Left renal pelvis (tissue), 4 donors: ENCODE measurements around the gene TBC1D16. TPM values are rescaled to one million over a fixed set of nuclear protein-coding genes. Genes with fewer than 3 reads are reported as not detected.
"Not testable (repeated sequence)": the region's sequence is repeated elsewhere in the genome, so short reads cannot be mapped to it uniquely, and the experiment has no call there.

ENCODE experiments used
- DNase-seq, 4 donors: peaks; one replicate each; pipeline ENCODE4 v3.0.0-alpha.2; 2013; ENCODE audit warnings: low read depth in 4 of 4, low spot score in 3 of 4
- polyA plus RNA-seq, 4 donors: library from polyadenylated mRNA; unstranded; fragments of 120-200 nt; gene quantifications; one replicate each; pipeline ENCODE4 v1.2.1, GENCODE V29; 2013; ENCODE audit not compliant: insufficient read length in 4 of 4

The TBC1D16 gene
- polyA plus RNA-seq, 4 donors: 27.8 to 31.5 (median 30.4) TPM

DNA sequence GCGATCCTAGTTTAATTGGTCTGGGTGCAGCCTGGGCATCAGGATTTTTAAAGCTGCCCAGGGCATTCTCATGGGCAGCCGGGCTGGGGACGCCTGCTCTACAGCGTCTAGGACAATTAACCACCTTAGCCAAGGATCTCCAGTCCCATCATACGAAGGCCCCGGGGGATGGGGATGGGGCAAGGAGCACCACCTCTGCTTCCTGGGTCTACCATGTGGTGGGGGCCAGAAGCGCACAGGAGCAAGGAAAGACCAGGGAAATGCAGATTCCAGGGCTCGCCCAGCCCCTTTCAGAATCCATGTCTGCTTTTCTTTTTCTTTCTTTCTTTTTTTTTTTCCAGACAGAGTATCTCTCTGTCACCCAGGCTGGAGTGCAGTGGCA, 29.3 kb downstream of the TBC1D16 start:
- no peak for DNase-seq

DNA sequence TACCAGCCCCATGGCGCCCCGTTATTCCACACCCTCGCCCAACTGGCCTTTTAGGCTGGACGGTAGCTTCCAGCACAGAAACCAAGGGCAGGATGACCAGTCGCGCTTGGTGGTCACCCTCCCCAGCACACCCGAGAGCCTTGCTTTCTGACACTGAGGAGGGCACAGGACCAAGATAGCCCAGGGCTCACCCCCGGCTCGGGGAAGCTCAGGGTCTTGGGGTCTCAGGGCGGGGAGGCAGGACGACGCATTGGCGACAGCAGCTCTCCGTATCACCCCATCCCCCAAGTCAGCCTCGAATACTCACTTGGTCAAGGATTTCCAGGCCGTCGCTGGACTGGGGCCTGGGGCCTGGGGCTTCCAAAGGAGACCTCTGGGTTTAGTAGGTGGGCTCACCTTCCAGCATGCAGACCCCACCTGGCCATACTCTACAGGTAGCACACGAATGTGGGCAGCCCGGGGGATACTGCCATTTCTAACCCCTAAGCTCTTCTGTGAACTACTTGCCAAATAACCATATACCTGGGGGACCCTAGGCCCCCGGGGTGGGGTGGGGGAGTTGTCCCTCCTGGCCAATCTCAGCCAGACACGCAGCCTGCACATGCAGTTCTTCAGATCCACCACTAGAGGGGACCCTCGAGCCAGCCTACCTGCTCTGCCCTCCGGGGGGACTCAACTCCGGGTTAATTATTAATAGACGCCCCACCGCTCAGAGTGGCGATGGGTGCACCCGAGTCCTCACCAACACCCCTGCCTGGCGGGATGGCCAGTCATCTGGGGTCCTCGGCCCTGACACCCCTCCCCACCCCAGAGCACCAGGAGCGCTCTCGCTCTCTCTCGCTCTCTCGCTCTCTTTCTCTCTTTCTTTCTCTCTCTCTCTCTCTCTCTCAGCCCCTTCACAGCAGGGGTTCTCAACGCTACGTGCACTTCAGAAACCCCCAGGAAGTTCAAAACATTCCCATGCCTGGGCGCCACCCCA, 30.0 kb downstream of the TBC1D16 start:
- no peak for DNase-seq

DNA sequence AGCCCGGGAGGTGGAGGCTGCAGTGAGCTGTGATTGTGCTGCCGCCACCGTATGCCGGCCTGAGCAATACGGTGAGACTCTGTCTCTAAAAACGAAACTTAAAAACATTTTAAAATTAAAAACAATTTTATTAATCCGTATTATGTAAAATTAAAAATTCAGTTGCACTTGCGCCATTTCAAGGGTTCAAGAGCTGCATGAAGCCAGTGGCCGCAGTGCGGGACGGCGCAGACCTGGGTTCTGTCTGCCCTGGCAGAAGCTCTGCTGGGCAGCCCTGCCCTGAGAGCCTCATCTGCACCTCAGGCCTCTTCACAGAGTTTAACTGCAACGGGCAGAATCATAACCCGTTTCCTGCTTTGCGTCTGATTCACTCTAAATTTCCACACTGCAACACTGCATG, 31.7 kb downstream of the TBC1D16 start:
- no peak for DNase-seq

DNA sequence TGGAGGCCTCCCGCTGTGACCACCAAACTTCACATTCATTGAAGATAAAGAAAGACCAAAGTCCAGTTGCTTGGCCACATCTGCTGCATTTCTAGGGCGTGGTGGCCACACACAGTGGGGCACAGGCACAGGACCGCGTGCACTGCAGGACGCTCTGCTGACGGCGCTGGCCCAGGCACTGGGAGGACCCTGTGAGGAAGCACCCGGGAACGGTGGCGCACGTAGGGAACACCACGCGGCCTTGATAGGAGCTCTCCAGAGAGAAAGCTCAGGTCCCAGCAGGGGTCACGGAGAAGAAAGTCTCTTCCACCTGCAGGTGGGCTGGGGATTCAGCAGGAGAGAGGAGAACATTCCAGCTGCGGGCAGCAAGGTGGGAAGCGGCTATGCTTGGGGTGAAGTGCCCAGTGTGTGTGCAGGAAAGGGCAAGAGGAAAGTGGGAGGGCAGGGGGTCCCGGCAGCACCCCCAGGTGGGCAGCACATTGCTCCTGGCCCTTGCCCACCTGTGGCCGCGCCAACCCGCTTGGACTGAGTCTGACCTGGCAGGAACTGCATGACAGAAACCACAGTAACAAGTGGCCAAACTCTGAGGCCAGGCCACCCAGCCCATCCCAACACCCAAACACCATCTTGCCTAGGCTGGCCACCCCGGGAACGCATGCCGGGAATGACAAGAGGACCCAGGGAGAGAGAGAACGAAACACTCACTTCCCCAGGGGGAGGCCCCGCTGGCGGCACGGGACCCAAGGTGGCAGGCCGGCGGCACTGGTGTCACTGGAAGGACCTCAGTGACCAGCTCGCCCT, 32.8 kb downstream of the TBC1D16 start:
- no peak for DNase-seq

DNA sequence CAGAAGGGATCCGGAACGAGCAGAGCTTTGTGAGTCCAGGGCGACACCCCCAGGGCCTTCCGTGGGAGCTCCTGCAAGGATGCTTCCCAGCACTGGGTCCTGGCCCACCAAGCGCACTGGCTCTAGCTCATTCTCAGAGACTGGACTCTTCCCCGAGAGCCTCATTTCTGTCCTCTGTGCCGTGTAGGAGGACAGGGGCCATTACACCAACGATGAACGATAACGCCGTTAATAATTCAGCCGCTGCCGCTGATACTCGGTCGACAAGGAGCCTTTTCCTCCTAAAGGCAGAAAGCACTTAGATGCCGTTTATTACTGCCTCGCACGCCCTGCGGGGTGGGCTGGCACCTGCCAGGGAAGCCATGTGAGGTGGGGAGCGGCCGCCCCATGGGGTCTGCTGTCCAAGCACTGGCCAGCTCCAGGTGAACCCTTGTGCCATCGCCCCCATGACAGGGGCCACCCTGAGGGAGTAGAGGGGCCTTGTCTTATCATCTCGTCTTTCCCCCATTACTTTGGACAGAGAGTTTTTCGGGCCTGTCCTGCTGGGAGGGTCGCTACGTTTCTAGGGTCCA, 33.5 kb downstream of the TBC1D16 start:
- DNase-seq: no peak

DNA sequence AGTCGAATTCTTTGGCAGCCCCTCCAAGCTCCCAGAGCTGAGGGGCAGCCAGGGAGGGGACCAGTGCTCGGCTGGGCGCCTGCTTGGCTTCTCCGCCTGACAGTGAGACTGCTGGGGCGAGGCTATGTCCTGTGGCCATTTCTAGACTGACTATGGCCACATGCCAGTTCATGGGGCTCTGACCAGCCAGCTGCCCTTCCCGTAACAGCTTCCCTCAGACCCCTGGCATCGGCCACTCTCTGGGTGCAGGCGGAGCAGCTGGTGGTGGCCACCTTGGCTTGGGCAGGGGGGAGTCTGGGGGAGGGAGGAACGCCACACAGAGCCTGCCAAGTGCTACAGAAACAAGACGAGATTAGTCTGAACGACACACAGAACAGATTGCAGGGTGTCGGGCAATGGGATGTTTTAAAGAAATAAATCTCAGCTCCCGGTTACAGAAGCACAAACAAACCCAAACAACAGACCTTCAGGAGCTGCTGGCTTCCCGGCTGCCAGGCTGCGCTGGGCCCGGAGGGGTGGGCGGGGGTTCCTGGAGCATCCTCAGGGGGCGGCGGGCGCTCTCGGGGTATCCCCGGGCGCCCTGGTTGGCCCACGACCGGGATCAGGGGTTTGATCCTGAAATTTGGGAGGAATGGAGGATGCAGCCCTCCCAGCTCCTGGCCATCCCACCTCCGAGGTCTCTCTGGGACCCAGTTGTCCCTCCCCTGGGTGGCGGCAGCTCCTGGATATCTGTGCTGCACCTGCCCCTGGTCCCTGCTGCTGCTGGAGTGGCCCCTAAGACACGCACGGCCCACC, 34.5 kb downstream of the TBC1D16 start:
- no peak for DNase-seq

DNA sequence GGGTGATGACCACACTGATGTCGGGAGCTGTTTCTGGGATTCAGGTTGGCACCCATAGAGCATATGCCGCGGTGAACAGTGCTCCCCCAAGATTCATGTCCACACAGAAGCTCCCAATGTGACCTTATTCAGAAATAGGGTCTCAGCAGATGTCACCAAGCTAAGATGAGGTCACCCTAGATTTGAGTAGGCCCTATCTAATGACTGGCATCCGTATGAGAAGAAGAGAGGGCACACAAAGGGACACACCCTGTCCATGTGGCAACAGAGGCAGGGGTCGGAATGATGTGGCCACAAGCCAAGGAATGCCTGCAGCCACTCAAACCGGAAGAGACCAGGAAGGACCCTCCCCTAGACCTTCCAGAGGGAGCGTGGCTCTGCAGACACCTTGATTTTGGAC, 35.5 kb downstream of the TBC1D16 start:
- DNase-seq: no peak

DNA sequence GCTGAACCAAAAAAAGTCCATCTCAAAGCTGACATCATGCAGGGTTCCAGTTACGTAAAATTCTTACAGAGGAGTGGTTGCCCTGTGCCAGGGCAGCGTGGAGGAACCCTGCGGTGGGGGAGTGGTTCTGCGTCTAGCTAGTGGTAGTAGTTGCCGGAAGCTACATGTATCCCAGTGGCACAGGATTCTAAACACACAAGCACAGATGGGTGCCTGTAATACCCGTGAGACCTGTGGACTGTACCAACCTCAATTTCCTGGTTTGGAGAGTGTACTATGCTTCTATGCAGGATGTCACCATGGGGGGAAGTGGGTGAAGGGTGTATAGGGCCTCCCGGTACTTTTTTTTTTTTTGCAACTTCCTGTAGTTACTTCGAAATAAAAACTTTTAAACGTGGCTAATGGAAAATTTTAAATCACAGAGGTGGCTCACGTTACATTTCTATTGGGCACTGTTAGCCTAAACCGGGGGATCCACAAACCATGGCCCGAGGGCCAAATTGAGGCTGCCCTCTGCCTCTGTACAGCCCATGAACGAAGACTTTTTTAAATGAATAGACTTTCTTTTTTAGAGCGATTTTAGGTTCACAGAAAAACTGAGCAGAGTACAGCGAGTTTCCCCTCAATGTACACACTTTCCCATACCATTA, 38.5 kb downstream of the TBC1D16 start:
- no peak for DNase-seq

DNA sequence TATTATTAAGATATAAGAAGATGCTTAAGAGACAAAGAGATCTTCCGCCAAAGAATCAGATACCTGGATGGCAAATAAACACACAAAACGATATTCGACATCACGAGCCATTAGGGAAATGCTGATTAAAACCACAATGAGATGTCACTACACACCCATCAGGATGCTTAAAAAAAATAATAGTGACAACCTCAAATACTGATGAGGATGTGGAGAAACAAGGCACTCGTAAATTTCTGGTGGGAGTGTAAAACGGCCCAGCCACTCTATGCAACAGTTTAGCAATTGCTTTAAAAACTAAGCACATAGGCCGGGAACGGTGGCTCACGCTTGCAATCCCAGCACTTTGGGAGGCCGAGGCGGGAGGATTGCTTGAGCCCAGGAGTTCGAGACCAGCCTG, 39.4 kb downstream of the TBC1D16 start:
- no peak for DNase-seq

DNA sequence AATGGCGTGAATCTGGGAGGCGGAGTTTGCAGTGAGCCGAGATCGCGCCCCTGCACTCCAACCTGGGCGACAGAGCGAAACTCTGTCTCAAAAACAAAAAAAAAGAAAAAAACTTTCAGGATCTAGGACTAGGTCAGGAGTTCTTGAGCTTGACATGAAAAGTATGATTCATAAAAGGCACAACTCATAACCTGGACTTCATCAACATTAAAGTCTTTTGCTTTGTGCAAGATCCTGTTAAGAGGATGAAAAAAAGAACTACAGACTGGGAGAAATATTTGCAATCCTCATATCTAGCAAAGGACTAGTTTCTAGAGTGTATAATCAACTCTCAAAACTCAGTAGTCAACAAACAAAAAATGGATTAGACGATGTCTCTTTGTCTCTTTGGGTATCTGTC, 40.0 kb downstream of the TBC1D16 start:
- DNase-seq: no peak

DNA sequence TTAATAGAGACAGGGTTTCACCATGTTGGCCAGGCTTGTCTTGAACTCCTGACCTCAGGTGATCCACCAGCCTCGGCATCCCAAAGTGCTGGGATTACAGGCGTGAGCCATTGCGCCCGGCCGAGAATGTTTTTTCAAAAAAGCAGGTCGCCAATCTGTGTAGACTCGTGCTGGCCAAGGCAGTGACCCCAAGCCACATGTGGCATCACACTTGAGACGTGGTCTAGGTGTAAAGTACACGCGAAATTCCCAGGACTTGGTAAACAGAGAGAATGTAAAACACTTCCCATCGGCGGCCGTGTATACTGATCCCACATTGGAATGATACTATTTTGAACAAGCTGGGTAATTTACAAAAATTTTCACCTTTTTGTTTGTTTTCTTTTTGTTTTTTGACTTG, 41.1 kb downstream of the TBC1D16 start:
- DNase-seq: no peak

DNA sequence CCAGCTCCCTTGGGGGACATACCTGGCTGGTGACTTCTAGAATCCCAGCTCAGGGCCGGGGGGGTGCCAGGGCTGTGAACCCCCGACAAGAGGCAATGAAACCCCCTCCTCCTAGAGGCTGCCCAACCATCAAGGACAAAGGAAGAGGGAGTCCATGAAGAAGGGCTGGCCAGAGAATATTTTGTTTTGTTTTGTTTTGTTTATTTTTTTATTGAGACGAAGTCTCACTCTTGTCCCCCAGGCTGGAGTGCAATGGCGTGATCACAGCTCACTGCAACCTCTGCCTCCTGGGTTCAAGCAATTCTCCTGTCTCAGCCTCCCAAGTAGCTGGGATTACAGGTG, 41.5 kb downstream of the TBC1D16 start:
- DNase-seq: not testable (repeated sequence)

DNA sequence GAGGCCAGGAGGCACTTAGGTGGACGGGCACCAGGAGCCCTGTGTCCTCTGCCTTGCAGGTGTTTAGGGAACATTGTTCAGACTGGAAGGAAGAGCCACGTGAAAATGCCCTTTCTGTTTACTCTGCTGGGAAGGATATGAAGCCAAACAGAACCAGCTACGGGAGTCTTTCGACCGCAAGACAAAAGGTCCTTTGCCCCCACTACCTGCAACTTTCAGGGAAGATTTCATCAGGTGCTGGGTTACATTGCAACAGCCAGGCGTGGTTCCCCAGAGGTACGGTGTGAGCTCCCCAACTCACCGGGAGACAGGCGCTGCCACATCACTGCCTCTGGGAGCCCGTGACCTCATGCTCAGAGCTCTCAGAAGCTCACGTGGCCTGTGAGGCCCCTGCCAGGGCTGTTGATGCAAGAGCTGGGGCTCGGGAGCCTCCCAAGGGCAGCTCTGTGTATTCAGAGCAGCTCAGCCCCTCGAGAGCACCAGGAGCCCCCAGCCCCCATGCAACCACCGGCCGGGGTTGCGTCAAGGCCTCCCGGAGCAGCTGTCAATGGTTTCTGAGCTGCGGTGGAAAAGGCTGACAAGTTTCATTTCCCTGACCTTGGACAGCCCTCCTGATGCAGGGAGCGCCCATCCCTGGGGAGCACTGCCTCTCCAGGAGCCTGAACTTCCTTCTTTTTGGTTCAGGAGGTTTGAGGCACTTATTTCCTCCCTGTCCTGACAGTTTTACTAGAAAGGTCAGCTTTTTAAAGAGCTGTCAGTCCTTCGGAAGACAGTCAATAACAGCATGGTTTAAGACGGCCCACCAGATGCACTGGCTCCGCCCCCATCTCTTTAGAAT, 42.1 kb downstream of the TBC1D16 start:
- DNase-seq: no peak

DNA sequence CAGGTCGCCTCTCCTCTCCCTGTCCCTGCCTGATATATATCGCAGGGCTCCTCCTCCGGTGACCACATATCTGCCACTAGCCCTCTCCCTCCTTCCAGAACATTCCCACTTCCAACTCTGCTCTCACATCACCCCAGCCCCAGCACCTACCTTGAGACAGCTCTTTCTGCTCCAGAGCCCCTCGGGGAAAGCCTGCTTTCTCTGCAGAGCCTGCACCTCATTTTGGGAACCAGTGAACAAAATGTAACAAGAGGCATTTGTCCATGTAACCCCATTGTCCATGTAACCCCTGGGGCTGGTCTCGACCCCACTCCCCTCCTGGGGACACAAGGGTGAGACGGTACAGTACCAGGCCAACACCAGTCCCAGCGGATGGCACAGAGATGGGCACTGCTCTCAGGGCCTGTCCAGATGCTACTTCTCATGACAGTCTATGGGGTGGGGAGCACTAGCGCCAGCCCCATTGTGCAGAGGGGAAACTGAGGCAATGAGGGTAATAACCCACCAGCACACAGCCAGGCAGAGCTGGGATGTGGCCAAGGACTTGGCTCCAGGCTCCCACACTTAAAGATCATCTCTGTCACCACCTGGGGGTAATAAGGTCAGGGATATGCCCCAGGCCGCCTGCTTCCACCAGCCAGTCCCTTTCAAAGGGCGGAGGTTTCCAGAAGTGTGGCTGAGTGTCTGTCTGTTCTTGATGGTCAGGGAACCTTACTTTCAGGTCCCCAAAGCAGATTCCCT, 42.9 kb downstream of the TBC1D16 start:
- no peak for DNase-seq

DNA sequence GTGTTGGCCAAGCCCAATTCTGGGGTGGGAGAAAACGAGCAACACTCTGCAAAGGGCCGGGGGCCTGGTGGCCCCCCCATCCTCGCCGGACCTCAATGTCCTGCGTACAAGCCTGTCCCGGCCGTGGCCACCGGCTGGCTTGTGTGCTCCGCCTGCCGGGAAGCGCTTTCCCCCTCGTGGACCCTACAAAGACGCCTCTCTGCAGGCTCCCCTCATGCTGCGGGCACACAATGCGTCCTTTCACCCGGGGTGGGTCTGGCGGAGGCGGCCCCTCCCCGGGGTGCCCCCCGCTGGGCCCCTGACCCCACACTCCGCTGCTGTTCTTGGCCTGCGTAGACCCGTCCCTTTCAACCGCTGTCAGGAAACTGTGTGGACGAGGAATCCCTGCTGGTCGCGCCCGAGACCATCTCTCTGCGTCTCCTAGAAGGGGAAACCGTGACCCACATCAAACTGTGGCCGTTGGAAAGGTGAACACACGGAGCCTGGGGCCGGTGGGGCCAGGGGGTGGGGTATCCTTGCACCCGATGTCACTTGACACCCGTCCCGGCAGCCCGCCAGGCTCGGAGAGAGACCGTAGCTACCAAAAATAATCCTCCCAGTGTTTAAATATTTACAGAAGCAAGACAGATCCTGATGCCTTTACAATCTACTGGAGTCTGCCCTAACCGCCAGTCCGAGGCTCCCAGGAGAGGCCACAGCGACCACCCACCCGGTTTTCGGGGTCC, 43.6 kb downstream of the TBC1D16 start:
- DNase-seq: no peak

DNA sequence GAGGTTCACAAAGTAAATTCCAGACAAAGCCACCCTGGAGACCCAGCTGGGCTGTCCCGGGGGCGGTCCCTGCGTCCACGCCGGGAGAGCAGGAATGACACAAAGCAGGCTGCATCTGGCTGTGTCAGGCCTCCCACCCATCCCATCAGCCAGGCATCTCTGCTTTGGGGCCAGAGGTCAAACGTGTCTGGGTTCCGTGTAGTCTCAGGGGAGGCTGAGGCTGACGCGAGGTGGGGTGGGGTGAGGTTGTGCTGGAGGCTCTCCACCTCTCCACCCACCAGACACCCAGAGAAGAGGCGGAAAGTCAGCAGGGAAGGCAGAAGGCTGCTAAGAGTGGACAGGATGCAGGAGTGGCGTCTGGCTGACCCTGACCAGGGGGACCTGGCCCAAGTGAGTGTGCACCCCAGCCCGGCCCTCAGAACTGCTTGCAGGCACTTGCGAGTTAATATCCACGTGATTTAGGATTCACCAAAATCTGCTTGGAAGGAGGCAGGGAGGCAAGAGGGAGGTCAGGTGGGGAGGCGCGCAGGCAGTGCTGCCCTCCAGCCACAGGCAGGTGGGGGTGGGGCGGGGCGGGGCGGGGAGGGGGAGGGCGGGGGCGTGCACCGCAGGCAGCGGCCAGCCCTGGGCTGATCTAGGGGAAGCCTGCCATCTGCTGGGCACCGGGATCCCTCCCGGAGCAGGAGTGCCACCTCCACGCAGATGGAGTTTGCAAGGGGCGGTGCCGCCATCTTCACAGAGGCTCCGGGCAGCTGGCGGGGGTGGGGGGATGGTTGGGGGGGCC, 44.3 kb downstream of the TBC1D16 start:
- DNase-seq: no peak

DNA sequence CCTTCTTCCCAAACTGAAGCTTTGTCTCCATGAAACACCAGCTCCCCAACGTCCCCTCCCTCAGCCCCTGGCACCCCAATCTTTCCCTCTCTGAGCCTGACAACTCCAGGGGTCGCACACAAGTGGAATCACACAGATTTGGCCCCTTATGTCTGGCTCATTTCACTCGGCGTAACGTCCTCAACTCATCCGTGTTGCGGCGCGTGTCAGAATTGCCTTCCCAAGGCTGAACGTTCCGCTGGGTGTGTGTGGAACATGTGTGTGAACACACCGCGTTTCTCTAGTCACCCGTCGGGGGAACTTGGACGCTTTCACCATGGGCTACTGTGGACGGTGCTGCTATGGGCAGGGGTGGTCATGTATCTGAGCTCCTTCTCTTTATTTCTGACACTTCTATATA, 45.0 kb downstream of the TBC1D16 start:
- no peak for DNase-seq
